ENCODE results near the gene NUMA1.

Gene NUMA1

GRCh38 chr11:72000202-72000867 is 80.0 kb downstream of the NUMA1 start:
- DNase-seq (ENCODE audit: low read depth in 3 of 3): no peak

DNA sequence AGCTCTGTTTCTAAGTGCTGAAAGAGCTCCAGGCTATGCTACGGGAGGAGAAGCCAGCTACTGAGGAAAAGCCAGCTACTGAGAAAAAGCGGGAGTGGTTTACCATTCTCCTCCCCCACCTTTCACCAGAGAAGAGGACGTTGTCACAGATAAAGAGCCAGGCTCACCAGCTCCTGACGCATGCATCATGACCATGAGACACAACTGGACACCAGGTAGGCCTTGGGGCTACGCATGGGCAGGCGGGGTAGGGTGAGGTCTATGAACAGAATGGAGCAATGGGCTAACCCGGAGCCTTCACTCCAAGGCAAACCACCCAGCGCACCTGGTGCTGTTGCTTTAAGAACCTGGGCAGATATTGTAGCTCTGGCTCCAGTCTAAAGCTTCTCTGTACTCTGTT is 80.5 kb downstream of the NUMA1 start:
- DNase-seq (ENCODE audit: low read depth in 3 of 3): no peak

DNA sequence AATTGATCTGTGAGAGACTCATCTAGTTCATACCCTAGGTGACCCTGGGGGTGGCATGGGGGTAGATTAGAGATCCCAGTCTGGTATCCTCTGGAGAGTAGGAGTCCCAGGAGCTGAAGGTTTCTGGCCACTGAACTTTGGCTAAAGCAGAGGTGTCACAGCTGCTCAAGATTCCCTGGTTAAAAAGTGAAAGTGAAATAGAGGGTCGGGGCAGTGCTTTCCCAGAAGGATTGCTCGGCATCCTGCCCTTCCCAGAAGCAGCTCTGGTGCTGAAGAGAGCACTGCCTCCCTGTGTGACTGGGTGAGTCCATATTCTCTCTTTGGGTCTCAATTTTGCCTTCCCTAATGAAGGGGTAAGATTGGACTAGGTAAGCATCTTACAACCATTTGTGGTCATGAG is 81.0 kb downstream of the NUMA1 start:
- no peak for DNase-seq (ENCODE audit: low read depth in 3 of 3)

- DNase-seq (ENCODE audit: low read depth in 3 of 3): no peak
These were observed 81.6 kb downstream of the NUMA1 start, which contains the start of gene IL18BP for GRCh38 chr11:71998649-71999310. TSS of gene IL18BP (plus strand) at chr11:71998909. CDS start at chr11:71999985, 1,076 bp downstream.

DNA sequence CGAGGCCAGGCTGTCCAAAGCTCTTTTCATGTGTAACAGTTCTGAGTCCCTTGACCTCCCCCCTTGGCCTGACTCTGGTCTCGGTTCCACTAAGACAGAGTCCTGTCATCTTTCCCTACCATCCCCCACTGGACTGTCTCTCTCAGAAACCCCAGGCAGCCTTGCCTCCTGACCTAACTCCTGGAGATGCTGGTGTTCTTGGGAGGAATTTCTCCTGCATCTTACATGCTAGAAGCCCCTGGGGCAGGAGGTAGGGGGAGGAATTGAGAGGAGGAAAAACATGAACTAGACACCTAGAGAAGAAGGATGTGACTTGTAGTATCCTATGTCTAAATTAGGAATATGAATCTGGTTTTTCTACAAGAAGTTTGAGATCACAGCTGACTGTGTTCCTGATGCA is 82.3 kb downstream of the NUMA1 start:
- no peak for DNase-seq (ENCODE audit: low read depth in 3 of 3)

DNA sequence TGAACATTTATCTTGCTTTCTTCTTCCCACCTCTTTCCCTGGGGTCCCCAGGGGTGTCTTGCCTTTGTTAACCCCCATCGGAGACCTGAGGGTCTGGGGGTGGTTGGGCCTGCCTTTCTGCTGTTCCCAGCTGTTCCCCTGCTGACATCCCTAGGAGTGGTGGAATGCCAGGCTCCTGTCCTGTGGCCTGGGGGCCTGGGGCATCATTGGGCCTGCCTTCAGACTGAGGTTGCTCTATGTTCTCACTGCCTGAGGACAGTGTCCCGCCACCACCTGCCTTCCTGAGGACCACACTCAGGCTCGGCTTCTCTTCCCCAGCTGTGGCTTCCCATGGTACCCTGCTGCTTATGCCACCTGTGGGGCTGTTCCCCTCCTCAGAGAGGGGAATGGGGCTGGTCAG is 82.7 kb downstream of the NUMA1 start:
- DNase-seq (ENCODE audit: low read depth in 3 of 3): no peak

DNA sequence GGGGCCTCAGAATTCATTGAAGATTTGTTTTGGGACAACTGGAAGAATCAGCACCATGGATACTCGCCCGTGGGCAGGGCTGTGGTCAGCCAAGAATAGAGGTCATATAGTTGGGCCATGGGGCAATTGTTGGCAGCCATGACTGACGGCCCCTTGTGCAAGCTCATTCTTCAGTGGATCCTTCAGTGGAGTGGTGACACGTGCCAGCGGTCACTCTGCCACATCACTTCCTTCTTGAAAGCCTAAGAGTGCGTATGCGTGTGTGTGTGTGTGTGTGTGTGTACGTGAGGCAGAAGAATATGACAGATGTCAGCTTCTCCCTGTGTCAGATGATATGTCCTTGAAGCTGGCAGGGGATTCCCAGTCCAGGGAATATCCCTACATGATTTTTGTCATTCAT is 83.4 kb downstream of the NUMA1 start:
- DNase-seq (ENCODE audit: low read depth in 3 of 3): no peak

- no peak for DNase-seq (ENCODE audit: low read depth in 3 of 3)
These were observed 83.8 kb downstream of the NUMA1 start for GRCh38 chr11:71996517-71996916.

DNA sequence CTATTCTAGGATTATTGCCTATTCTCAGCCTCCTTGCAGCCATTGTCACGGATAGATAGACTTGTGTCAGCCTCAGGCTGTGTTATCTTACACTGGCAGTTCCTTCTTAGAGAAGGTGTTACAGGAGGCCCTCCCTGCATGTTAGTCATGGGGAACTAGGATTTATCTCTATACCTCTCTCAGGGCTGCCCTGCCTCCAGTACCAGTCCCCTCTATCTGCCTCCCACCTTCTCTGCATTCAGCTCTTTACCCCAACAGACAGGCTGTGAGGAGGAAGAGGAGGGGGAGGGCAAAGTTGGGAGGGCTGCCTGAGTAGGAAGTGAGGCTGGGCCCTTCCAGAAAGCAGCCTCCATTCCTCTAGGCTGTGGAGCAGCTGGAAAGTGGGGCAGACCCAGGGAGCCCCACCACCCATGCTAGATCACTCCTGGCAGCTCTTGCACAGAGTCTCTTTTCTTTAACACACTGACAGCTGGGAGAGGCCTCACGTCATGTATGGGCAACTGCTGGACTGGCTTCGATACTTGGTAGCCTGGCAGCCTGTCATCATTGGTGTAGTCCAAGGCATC is 84.5 kb downstream of the NUMA1 start:
- no peak for DNase-seq (ENCODE audit: low read depth in 3 of 3)

GRCh38 chr11:71994786-71995185 is 85.6 kb downstream of the NUMA1 start:
- DNase-seq (ENCODE audit: low read depth in 3 of 3): no peak

- DNase-seq (ENCODE audit: low read depth in 3 of 3): no peak
These were observed 88.1 kb downstream of the NUMA1 start for GRCh38 chr11:71992136-71992730.

DNA sequence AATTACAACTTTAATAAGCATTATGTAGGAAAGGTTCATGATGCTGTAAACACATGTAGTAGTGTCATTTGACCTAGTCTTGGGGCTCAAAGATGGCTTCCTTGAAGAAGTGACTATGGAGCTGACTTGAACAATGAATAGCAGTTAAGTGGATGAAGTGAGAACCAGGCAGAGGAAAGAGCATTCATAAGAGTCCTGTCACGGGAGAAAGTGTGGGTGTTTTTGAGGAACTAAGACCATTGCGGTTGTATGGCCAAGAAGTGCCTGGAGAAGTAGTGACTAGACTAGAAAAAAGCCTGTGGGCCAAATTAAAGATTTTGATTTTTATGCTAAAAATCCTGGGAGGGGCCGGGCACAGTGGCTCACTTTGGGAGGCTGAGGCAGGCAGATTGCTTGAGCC is 88.8 kb downstream of the NUMA1 start:
- DNase-seq (ENCODE audit: low read depth in 3 of 3): no peak

DNA sequence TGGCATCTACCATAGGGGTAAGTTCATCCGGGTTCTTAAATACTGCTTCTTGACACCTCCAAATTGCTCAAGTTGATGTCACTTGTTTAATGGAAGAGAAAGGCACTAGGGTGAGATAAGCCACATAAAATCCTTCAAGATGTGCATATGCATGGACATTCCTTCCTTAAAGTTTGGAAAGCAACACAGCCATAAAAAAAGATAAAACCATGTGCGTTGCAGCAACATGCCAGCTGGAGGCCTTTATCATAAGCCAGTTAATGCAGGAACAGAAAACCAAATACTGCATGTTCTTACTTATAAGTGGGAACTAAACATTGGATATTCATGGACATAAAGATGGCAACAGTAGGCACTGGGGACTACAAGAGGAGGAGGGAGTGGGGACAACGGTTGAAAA is 89.6 kb downstream of the NUMA1 start:
- DNase-seq (ENCODE audit: low read depth in 3 of 3): no peak

- no peak for DNase-seq (ENCODE audit: low read depth in 3 of 3)
These were observed 92.3 kb downstream of the NUMA1 start for GRCh38 chr11:71988050-71988449.

- DNase-seq (ENCODE audit: low read depth in 3 of 3): no peak
These were observed 92.8 kb downstream of the NUMA1 start for GRCh38 chr11:71987521-71987920.

DNA sequence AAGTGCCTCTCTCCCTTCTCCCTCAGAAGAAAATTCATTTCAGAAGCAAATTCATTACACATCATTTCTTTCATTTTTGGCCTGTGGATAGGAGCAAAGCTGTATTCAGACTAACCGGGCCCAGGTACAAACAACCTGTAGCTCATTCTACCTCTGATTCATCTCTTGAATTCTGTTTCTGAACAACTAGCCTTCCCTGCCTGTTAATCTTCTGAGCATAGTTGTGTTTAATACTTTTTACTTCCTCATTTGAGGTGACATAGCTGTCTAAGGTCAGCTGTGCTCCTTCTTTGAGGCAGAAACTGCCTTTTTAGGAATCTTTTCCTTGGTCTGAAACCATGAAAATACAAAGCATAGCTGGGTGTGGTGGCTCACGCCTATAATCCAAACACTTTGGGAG is 94.2 kb downstream of the NUMA1 start:
- DNase-seq (ENCODE audit: low read depth in 3 of 3): no peak

GRCh38 chr11:71979602-71980001 is 100.7 kb downstream of the NUMA1 start:
- DNase-seq (ENCODE audit: low read depth in 3 of 3): no peak

DNA sequence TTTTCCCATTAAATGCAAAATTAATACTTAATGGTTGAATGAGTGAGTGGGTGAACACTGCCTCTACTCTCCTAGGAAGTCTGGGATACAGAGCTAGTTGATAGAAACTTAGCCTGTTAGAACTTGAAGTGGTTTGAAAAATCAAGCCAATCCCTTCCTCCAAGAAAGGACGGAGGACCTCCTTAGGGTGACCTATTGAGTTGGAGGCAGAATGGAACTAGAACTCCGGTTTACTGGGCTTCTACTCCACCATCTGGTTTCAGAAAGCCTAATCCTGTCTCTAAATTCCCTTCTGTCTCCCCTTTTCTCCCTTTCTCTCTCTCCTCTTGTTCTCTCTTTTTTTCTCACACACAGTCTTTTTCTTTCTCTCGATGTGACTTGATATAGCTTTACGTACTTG is 101.2 kb downstream of the NUMA1 start:
- no peak for DNase-seq (ENCODE audit: low read depth in 3 of 3)

- DNase-seq (ENCODE audit: low read depth in 3 of 3): peak; percentile 13 to 26 (median 21)
These were observed 102.5 kb downstream of the NUMA1 start for GRCh38 chr11:71977743-71978418.

- DNase-seq (ENCODE audit: low read depth in 3 of 3): no peak
These were observed 103.3 kb downstream of the NUMA1 start for GRCh38 chr11:71977090-71977489.

DNA sequence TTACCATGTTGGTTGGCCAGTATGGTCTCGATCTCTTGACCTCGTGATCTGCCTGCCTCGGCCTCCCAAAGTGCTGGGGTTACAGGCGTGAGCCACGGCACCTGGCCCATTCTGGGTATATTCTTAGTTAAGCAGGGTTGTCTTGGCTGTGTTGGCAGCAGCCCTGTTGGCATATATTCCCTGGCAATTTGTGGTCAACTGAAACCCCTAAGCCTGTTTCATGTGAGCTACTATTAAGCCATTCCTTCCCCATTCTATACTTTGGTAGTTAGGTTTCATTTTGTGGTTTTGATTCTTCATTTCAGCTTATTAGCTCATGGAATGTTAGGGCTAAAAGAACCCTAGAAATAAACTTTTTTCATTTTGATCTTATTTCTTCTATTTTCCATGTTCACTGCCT is 103.8 kb downstream of the NUMA1 start:
- no peak for DNase-seq (ENCODE audit: low read depth in 3 of 3)

DNA sequence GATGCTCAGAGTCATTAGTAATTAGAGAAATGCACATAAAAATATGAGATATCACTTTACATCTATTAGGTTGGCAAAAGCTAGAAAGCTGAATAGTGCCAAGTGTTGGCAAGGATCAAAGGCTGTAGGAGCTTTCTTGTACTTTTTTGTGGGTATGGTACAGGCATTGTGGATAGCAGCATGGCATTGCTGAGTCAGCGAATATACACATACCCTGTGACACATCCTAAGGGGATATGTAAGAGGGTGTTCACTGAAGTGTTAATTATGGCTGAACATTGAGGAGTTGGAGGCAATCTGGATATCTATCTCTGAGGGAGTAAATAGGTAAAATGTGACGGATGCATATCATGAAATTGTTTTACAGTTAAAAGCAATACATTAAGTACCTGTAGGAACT is 108.7 kb downstream of the NUMA1 start:
- no peak for DNase-seq (ENCODE audit: low read depth in 3 of 3)

Data from stimulated activated CD4-positive, alpha-beta T cell treated with anti-CD3 and anti-CD28 coated beads, TNF-alpha, amount 100 ng/mL, for 24 hours (primary cell).